Endometrial microvascular endothelial cells (primary cell): ENCODE measurements around the gene RNF6. TPM values are rescaled to one million over a fixed set of nuclear protein-coding genes. Genes with fewer than 3 reads are reported as not detected.

Experiments used
- in situ Hi-C: cut with HindIII; loops from 2 replicates; pipeline ENCODE4 v1.10.0; 2017; ENCODE audit warnings: low sequenced_read_pairs, low pct_unique_long_range_greater_than_20kb; ENCODE audit errors: inconsistent ontology term
- total RNA-seq: library from RNA; depleted of rRNA; stranded (reverse); fragments of >200 nt; gene quantifications from one replicate; pipeline ENCODE4 v1.2.3, GENCODE V29; 2015; ENCODE audit errors: inconsistent ontology term

The RNF6 gene
- total RNA-seq, 1 donor from 2014 or later, result 23.6 TPM

- in situ Hi-C loops, result loop anchor here (25.0 kb wide), 1 partner anchor 304 kb away; no protein-coding TSS in a partner anchor
These were observed 38.7 kb downstream of the RNF6 start for GRCh38 chr13:26183416-26183815.

DNA sequence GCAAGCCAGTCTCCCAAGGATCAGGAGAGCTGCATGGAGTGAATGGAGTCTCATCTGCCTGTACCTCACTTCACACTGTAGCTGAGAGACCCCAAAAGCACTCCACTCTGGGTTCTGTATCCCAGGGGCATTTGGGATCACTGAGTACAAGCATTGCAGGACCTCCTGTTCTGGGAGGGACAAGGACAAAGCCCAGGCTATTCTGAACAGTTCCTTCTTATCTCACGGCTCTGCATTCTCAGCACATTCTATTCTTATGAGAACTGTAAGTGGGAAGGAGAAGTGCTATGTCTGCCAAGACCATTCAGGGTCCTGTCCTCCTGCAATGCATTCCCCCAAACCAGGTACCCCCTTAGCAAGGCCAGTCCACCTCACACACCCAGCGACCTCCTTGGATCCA is 42.8 kb downstream of the RNF6 start:
- in situ Hi-C loops, result loop anchor here (25.0 kb wide), 1 partner anchor 308 kb away; no protein-coding TSS in a partner anchor

- in situ Hi-C loops, result no loop called here
These were observed 53.3 kb downstream of the RNF6 start for GRCh38 chr13:26168835-26169234.

GRCh38 chr13:26168237-26168814 is 53.8 kb downstream of the RNF6 start:
- in situ Hi-C loops, result no loop called here

GRCh38 chr13:26163812-26164211 is 58.3 kb downstream of the RNF6 start:
- in situ Hi-C loops, result no loop called here

Other genes starting within 250 kb of the RNF6 start
- not detected for gene SHISA2, start 170.3 kb downstream of the RNF6 start, total RNA-seq
- gene CDK8, start 31.8 kb upstream of the RNF6 start, total RNA-seq, result 11.8 TPM